ENCODE data around the gene COL15A1. TPM values are rescaled to one million over a fixed set of nuclear protein-coding genes. Genes with fewer than 3 reads are reported as not detected.

Gene COL15A1
- total RNA-seq, 1 donor from 2014 or later, result 0.07 TPM

DNA sequence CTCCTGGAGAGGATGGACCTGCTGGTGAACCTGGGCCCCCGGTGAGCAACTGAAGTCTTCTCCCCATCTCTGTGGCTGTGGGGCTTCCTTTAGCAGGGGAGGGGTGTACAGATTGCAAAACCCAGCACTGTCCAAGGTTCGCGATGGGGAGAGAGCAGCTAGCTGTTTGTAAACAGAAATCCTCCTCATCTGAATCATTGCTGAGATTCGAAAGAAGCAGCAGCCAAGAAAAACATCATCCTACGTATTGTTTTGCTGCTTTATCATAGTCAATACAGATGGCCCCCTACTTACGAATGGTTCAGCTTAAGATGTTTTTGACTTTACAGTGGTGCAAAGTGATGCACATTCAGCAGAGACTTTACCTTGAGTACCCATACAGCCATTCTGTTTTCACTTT is 81.3 kb downstream of the COL15A1 start:
- no peaks in the 10 kb centered on the region for H3K4me1 Mint-ChIP-seq

DNA sequence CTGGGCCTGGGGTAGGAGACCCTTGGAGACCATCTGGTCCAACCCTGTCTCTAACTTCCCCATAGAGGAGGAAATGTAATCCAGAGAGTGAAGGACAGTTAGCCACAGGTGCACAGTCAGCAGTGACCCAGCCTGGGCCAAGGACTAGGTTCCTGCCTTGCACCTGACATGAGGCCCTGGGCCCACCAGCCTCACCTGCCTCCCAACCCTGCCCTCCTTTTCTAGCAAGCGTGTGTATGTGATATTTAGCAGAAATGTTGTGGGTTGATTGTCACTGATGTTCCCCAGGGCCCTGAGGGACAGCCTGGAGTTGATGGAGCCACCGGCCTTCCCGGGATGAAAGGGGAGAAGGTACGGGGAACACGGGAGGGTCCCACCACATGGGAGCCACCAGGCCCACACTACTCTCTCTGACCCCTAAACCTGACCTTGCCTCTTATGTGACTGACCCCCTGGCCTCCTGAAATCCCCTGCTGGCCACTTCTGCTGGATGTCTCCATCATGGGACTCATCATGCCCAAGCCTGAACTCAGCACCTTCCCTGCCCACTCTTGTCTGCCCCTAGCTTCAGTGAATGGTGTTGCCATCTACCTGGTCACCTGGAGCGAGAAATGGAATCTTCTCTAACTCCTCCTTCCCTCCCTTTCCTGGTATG is 82.0 kb downstream of the COL15A1 start:
- no peak overlapping the region for H3K27ac Mint-ChIP-seq
- no peaks in the 10 kb centered on the region for H3K27me3 Mint-ChIP-seq
- no peaks in the 10 kb centered on the region for H3K9me3 Mint-ChIP-seq
- H3K36me3 Mint-ChIP-seq (ENCODE audit: low read depth), result no peaks in the 10 kb centered on the region
- POLR2A ChIA-PET, result no interaction called here
- intact Hi-C loops (cut with micrococcal nuclease), result no loop called here
- DNase-seq (no peak), ATAC-seq (ENCODE audit: low read depth) (no peak)
- no peaks in the 10 kb centered on the region for H3K4me1 Mint-ChIP-seq
- TF ChIP-seq, protein P1, sequence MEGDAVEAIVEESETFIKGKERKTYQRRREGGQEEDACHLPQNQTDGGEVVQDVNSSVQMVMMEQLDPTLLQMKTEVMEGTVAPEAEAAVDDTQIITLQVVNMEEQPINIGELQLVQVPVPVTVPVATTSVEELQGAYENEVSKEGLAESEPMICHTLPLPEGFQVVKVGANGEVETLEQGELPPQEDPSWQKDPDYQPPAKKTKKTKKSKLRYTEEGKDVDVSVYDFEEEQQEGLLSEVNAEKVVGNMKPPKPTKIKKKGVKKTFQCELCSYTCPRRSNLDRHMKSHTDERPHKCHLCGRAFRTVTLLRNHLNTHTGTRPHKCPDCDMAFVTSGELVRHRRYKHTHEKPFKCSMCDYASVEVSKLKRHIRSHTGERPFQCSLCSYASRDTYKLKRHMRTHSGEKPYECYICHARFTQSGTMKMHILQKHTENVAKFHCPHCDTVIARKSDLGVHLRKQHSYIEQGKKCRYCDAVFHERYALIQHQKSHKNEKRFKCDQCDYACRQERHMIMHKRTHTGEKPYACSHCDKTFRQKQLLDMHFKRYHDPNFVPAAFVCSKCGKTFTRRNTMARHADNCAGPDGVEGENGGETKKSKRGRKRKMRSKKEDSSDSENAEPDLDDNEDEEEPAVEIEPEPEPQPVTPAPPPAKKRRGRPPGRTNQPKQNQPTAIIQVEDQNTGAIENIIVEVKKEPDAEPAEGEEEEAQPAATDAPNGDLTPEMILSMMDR (IDR thresholded peaks at IDR 0.05), result no peak
- H3K4me3 Mint-ChIP-seq, result no peak overlapping the region
- CTCF ChIA-PET, result interaction anchor here (0.6 kb wide), 1 partner anchor 13 kb away, joined by 3 read pairs; no protein-coding TSS in a partner anchor

More for the DNA sequence above, 81.3 kb downstream of the COL15A1 start:
- ATAC-seq (ENCODE audit: low read depth) (no peak), DNase-seq (no peak)
- H3K9me3 Mint-ChIP-seq, result no peaks in the 10 kb centered on the region
- no peak overlapping the region for H3K27ac Mint-ChIP-seq
- ChIA-PET POLR2A (no interaction called here), CTCF (no interaction called here)
- no peak overlapping the region for H3K4me3 Mint-ChIP-seq
- H3K27me3 Mint-ChIP-seq, result no peaks in the 10 kb centered on the region
- H3K36me3 Mint-ChIP-seq (ENCODE audit: low read depth), result no peaks in the 10 kb centered on the region
- TF ChIP-seq, protein P1 (IDR thresholded peaks at IDR 0.05), result no peak
- intact Hi-C loops (cut with micrococcal nuclease), result no loop called here

DNA sequence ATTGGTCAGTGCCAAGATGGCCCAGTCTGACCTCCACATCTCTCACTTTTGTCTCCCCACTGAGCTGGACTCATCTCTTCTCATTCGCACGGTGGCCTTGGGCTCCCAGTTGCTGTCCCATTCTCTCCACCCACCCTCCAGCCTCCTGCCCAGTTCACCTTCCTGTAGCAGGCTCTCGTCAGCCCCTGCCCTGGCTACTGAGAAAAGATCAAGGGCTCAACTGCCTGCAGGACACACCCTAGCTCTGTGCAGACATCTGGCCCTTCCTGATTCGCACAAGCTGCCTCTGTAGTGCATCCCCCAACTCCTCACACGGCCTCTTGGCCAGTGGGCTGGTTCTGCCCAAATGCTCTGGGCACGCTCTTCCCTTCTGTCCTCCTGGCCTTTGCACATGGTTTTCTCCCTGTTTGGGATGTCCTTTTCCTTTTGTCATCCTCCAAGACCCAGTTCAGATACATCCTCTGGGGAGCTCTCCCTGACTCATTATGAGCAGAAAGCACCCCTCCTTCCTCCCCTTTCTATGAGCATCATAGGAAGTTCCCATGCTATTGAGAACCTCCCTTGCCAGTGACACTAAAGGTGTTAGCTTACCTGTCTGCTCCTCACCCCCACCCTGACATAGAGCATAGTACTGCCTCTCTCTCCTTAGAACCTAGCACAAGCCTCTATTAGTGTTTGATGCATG is 82.7 kb downstream of the COL15A1 start:
- H3K27ac Mint-ChIP-seq, result no peak overlapping the region
- H3K4me3 Mint-ChIP-seq, result no peak overlapping the region
- DNase-seq, result no peak

DNA sequence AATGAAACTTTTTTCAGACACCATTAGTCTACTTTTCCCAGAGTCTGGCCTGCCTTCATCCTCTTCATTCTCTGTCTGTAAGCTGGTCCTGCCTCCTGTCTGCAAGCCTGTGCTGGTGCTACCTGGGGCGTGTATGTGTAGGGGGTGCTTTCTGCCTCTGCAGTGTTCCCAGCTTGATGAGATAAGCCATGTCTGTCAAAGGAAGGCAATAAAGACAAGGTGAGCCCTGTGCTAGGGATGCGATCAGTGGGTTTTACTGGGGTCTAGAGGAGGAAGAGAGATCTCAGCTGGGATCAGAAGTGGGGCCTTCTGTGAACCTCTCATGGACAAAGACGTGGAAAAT is 83.2 kb downstream of the COL15A1 start:
- DNase-seq (no peak), ATAC-seq (ENCODE audit: low read depth) (no peak)
- intact Hi-C loops (cut with micrococcal nuclease), result no loop called here
- CTCF ChIA-PET, result no interaction called here
- no peaks in the 10 kb centered on the region for H3K9me3 Mint-ChIP-seq
- TF ChIP-seq, protein P1 (IDR thresholded peaks at IDR 0.05), result no peak
- no peaks in the 10 kb centered on the region for H3K27me3 Mint-ChIP-seq
- POLR2A ChIA-PET, result no interaction called here
- H3K27ac Mint-ChIP-seq, result no peak overlapping the region
- H3K4me1 Mint-ChIP-seq, result no peaks in the 10 kb centered on the region
- no peak overlapping the region for H3K4me3 Mint-ChIP-seq
- no peaks in the 10 kb centered on the region for H3K36me3 Mint-ChIP-seq (ENCODE audit: low read depth)

More for the DNA sequence above, 82.7 kb downstream of the COL15A1 start:
- ATAC-seq (ENCODE audit: low read depth), result no peak
- ChIA-PET CTCF (interaction anchor here (0.6 kb wide), 1 partner anchor 13 kb away, joined by 3 read pairs; no protein-coding TSS in a partner anchor), POLR2A (no interaction called here)
- H3K27me3 Mint-ChIP-seq, result no peaks in the 10 kb centered on the region
- no peaks in the 10 kb centered on the region for H3K4me1 Mint-ChIP-seq
- no peaks in the 10 kb centered on the region for H3K9me3 Mint-ChIP-seq
- intact Hi-C loops (cut with micrococcal nuclease), result no loop called here
- TF ChIP-seq, protein P1 (IDR thresholded peaks at IDR 0.05), result no peak
- no peaks in the 10 kb centered on the region for H3K36me3 Mint-ChIP-seq (ENCODE audit: low read depth)

DNA sequence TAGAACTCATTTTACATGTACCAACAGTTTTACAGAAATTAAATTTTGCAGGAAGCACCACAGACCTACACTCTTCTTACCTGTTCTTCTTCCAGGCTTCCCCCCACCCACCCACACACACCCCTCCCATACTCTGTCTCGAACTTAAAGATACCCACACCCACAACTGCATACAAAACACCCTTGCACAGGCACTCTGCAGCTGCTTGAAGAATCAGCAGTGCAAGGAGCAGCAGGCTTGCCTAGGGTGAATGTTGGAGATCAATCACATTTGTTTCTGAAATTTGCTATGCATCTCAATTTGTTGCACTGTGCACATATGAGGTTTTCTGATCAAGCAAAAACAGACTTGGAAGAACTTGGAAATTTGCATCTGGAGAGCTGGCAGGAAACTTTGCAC is 83.7 kb downstream of the COL15A1 start:
- Mint-ChIP-seq H3K36me3 (ENCODE audit: low read depth) (no peaks in the 10 kb centered on the region), H3K27ac (no peak overlapping the region), H3K4me1 (no peaks in the 10 kb centered on the region), H3K4me3 (no peak overlapping the region), H3K27me3 (no peaks in the 10 kb centered on the region), H3K9me3 (no peaks in the 10 kb centered on the region)
- intact Hi-C loops (cut with micrococcal nuclease), result no loop called here
- ChIA-PET CTCF (no interaction called here), POLR2A (no interaction called here)
- DNase-seq (no peak), ATAC-seq (ENCODE audit: low read depth) (no peak)
- TF ChIP-seq, protein P1 (IDR thresholded peaks at IDR 0.05), result no peak

All from activated B cell treated with CpG ODN at 0.5 μM for 24 hours (primary cell).